OCI-LY3 (cell line): ENCODE measurements around the gene FAM228B.
"Not testable (repeated sequence)": the region's sequence is repeated elsewhere in the genome, so short reads cannot be mapped to it uniquely, and the experiment has no call there.

Experiments
- H2AFZ ChIP-seq: fragments of 200-600, 300-600 bp; shearing (Covaris generic); 2 replicates; pipeline ENCODE4 v1.6.0; 2014; ENCODE audit warnings: antibody characterized with exemption, low read depth, low read length
- H3K27ac ChIP-seq: fragments of 200-600, 300-600 bp; sonication (generic); 2 replicates; pipeline ENCODE4 v1.5.1; 2014; ENCODE audit warnings: mild to moderate bottlenecking, low read length, moderate library complexity, mixed read lengths
- H3K27me3 ChIP-seq: fragments of 200-600, 300-600 bp; sonication (generic); 2 replicates; pipeline ENCODE4 v1.6.1; 2014; ENCODE audit warnings: low read depth, low read length, mixed read lengths
- H3K36me3 ChIP-seq: fragments of 200-600, 300-600 bp; sonication (generic); replicated peaks from 2 replicates; pipeline ENCODE3; 2014; ENCODE audit warnings: low read depth, low read length, mixed read lengths
- H3K4me1 ChIP-seq: fragments of 300-600, 200-600 bp; sonication (generic); 2 replicates; pipeline ENCODE4 v1.6.1; 2014; ENCODE audit warnings: low read length, mixed read lengths
- H3K4me2 ChIP-seq: fragments of 200-600, 300-600 bp; sonication (generic); 2 replicates; pipeline ENCODE4 v1.6.1; 2014; ENCODE audit warnings: low read length, mixed read lengths
- H3K4me3 ChIP-seq: fragments of 300-600, 200-600 bp; sonication (generic); 2 replicates; pipeline ENCODE4 v1.5.1; 2014; ENCODE audit warnings: antibody characterized with exemption, mild to moderate bottlenecking, low read length, moderate library complexity
- H3K79me2 ChIP-seq: fragments of 300-600, 200-600 bp; shearing (Covaris generic); 2 replicates; pipeline ENCODE4 v1.6.1; 2014; ENCODE audit warnings: mild to moderate bottlenecking, low read length, mixed read lengths
- H3K9ac ChIP-seq: fragments of 300-600, 200-600 bp; shearing (Covaris generic); 2 replicates; pipeline ENCODE4 v1.6.0; 2014; ENCODE audit warnings: mild to moderate bottlenecking, low read length, moderate library complexity
- H3K9me3 ChIP-seq: fragments of 200-600, 300-600 bp; shearing (Covaris generic); 2 replicates; pipeline ENCODE4 v1.6.1; 2014; ENCODE audit warnings: low read length, mixed read lengths; ENCODE audit not compliant: insufficient read depth
- H4K20me1 ChIP-seq: fragments of 200-600, 300-600 bp; sonication (generic); 2 replicates; pipeline ENCODE4 v1.6.1; 2016; ENCODE audit warnings: low read length, mixed read lengths; ENCODE audit not compliant: insufficient read depth
- CTCF ChIP-seq: fragments of 200-600, 300-600 bp; sonication (generic); IDR thresholded peaks from 2 replicates; pipeline ENCODE4 v1.5.1; 2014; ENCODE audit warnings: antibody characterized with exemption, low read length, low read depth
- EZH2phosphoT487 ChIP-seq: fragments of 200-600 bp; shearing (Covaris generic); IDR thresholded peaks from 2 replicates; pipeline ENCODE4 v1.6.1; 2018; ENCODE audit warnings: antibody characterized with exemption, mixed run types, low read depth

FAM228B gene

GRCh38 chr2:24105816-24106215, 17.5 kb upstream of the FAM228B start:
- Histone ChIP-seq H2AFZ (no peak overlapping the region), H3K4me1 (no peaks in the 10 kb centered on the region), H3K36me3 (no peaks in the 10 kb centered on the region), H3K27ac (no peak overlapping the region), H3K79me2 (no peaks in the 10 kb centered on the region), H3K4me2 (no peak overlapping the region), H4K20me1 (no peaks in the 10 kb centered on the region), H3K9me3 (no peaks in the 10 kb centered on the region), H3K27me3 (no peaks in the 10 kb centered on the region), H3K9ac (no peak overlapping the region), H3K4me3 (no peak overlapping the region)
- TF ChIP-seq EZH2phosphoT487 (no peak), CTCF (no peak)

GRCh38 chr2:24106786-24107185, 16.5 kb upstream of the FAM228B start:
- Histone ChIP-seq H2AFZ (no peak overlapping the region), H3K4me1 (no peaks in the 10 kb centered on the region), H3K79me2 (no peaks in the 10 kb centered on the region), H3K27me3 (no peaks in the 10 kb centered on the region), H3K4me3 (no peak overlapping the region), H4K20me1 (no peaks in the 10 kb centered on the region), H3K27ac (no peak overlapping the region), H3K9me3 (no peaks in the 10 kb centered on the region), H3K4me2 (no peak overlapping the region), H3K36me3 (no peaks in the 10 kb centered on the region), H3K9ac (no peak overlapping the region)
- TF ChIP-seq CTCF (no peak), EZH2phosphoT487 (no peak)

GRCh38 chr2:24107336-24107735, 15.9 kb upstream of the FAM228B start:
- H3K79me2 ChIP-seq: no peaks in the 10 kb centered on the region
- H3K9ac ChIP-seq: no peak overlapping the region
- no peaks in the 10 kb centered on the region for H4K20me1 ChIP-seq
- H3K4me1 ChIP-seq: no peaks in the 10 kb centered on the region
- H2AFZ ChIP-seq: no peak overlapping the region
- no peak overlapping the region for H3K27ac ChIP-seq
- no peaks in the 10 kb centered on the region for H3K36me3 ChIP-seq
- H3K4me3 ChIP-seq: no peak overlapping the region
- H3K27me3 ChIP-seq: no peaks in the 10 kb centered on the region
- no peak overlapping the region for H3K4me2 ChIP-seq
- no peaks in the 10 kb centered on the region for H3K9me3 ChIP-seq
- no peak for TF ChIP-seq CTCF
- TF ChIP-seq EZH2phosphoT487: no peak

- H3K27ac ChIP-seq, H3K79me2 ChIP-seq, H3K36me3 ChIP-seq, H3K4me1 ChIP-seq, H4K20me1 ChIP-seq, H2AFZ ChIP-seq, H3K4me3 ChIP-seq, H3K4me2 ChIP-seq, H3K27me3 ChIP-seq, H3K9me3 ChIP-seq, H3K9ac ChIP-seq: not testable (repeated sequence)
Observed at GRCh38 chr2:24109431-24109830, 13.8 kb upstream of the FAM228B start.

- no peak overlapping the region for H2AFZ ChIP-seq
- no peaks in the 10 kb centered on the region for H3K79me2 ChIP-seq
- H3K9ac ChIP-seq: no peak overlapping the region
- no peaks in the 10 kb centered on the region for H3K4me1 ChIP-seq
- H3K27ac ChIP-seq: no peak overlapping the region
- no peaks in the 10 kb centered on the region for H3K27me3 ChIP-seq
- TF ChIP-seq CTCF (no peak), EZH2phosphoT487 (no peak)
- no peaks in the 10 kb centered on the region for H3K36me3 ChIP-seq
- no peaks in the 10 kb centered on the region for H4K20me1 ChIP-seq
- H3K9me3 ChIP-seq: no peaks in the 10 kb centered on the region
- H3K4me2 ChIP-seq: no peak overlapping the region
- H3K4me3 ChIP-seq: no peak overlapping the region
Observed at GRCh38 chr2:24110660-24111303, 12.5 kb upstream of the FAM228B start.
